Erythroblast (primary cell): Measurements from ENCODE around the gene UTP3.
"Not testable (repeated sequence)": the region's sequence is repeated elsewhere in the genome, so short reads cannot be mapped to it uniquely, and the experiment has no call there.

Source experiments
- DNase-seq, 2 experiments: peaks; one replicate each; lab custom pipeline; 2025; lab: John Stamatoyannopoulos, UW
- GATA1 ChIP-seq: IDR thresholded peaks from 2 replicates; pipeline ENCODE4 v1.6.1; 2011; ENCODE audit warnings: low read depth, mild to moderate bottlenecking, control low read depth, low read length, moderate library complexity
- POLR2A ChIP-seq: IDR thresholded peaks from 2 replicates; pipeline ENCODE4 v1.6.1; 2011; ENCODE audit warnings: mild to moderate bottlenecking, low read length

The UTP3 gene

DNA sequence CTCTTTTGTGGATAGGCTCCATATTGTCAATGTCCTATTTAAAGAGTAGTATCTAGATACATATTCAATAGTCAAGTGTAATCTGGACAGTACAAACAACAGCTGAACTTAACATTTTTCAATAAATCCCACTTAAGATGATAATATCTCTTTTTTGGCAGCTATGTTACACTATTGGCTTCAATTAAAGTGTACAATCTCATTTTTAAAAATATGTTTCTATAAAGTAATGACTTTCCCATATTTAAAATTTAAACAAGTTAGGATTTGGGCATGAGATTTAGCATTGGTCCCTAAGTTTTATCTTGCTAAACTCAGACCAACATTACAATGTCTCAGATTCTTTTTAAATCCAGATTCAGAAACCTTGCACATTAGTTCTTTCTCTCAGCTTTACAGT is 14.1 kb upstream of the UTP3 start:
- TF ChIP-seq GATA1 (no peak), POLR2A (no peak)
- DNase-seq, result no peak

DNA sequence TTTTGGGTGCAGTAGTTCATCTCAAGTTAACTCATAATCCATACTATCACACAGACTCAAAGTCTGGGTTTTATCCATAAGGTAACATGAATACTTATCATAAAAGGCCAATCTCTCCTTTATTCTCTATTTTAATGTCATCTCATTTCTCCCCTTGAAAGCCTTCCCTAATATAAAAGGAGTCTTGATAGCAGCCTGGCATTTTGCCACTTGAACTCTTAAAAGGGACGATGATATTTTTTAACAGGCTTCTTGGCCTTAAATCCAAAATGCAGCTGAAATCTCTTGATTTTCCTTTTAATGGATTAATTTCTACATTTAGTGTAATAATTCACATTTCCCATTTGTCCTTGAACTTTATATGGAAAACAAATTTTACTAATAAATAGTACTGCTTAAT is 13.6 kb upstream of the UTP3 start:
- no peak for TF ChIP-seq GATA1
- TF ChIP-seq POLR2A, result no peak
- no peak for DNase-seq

DNA sequence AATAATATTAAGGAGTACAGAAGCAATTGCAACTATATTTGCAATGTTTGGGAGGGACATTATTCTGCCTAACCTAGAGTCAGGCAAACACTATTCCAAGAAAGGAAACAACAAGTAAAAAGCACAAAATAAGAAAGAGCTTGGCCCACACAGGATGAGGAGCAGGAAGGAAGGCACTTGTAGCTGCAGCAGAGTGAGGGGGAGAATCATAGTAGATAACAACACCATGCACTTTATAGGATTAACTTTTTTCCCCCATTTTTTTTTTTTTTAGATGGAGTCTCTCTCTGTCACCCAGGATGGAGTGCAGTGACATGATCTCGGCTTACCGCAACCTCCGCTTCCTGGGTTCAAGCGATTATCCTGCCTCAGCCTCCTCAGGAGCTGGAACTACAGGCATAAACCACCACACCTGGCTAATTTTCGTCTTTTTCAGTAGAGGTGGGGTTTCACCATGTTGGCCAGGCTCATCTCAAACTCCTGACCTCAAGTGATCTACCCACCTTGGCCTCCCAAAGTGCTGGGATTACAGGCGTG is 11.7 kb upstream of the UTP3 start:
- no peak for TF ChIP-seq POLR2A
- DNase-seq, result no peak

DNA sequence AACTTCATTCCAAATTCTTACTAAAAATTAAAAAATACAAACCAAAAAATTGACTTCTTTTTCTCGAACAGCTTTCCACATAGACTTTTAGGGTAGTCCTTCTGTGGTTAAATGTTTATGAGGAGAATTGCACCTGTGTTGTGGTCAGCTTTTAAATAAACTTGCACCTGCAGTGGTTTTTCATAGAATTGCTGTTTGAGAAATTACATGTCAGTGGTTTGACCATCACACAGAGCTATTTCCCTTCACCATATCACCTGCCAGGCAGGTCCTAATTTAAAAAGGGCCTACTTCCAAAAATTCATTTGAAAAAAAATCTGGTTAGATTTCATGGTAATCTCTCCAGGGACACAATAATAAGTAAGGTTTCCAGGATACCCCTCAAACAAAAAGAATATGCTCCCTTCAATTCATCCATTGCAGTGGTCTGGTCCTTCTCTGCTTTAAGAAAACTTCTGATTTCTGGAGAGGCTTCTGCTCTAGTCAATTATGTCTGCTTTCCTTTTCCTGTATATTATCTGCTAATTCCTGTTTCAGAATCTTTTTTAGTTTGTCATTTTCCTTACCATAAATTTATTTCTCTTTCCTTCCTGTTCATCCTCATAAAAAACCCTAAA is 9.8 kb upstream of the UTP3 start:
- TF ChIP-seq GATA1 (no peak), POLR2A (no peak)

DNA sequence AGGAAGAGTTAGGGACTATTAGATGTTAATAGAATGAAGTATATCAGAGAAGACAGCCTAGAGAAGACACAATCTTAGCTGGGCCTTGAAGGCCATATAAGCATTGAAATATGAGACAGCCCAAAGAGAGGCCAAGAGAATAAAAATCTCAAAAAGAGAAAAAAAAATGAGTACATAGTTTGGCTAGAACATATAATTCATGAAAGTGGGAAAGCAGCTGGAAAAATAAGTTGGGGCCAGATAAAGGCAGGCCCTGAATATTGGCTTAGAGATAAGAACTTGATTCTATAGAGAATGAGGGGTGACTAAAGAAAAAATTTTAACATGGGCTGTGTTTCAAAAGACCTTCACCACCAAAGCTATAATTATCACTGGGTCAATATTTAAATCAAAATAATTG is 7.4 kb upstream of the UTP3 start:
- peak in 1 of 2 experiments; percentile 27 for DNase-seq
- TF ChIP-seq GATA1 (no peak), POLR2A (no peak)

More for the DNA sequence above, 9.8 kb upstream of the UTP3 start:
- no peak for DNase-seq

DNA sequence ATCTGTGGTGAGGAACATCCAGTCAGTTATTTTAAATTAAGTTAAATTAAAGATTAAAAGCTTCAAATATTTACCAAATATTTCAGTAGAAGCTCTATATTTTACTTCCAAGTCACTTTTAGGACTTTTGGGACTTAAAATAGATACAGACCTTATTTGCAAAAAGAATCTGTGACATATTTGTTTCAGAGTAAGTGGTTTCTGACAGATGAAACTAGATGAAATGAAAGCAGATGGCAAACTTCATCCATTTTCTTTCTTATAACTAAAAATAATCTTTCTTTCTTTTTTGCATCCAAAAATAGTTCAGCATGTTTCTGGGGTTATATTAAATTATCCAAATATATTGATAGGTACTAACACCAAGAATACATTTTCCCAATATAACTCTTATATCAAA is 6.6 kb upstream of the UTP3 start:
- no peak for TF ChIP-seq GATA1
- no peak for DNase-seq

DNA sequence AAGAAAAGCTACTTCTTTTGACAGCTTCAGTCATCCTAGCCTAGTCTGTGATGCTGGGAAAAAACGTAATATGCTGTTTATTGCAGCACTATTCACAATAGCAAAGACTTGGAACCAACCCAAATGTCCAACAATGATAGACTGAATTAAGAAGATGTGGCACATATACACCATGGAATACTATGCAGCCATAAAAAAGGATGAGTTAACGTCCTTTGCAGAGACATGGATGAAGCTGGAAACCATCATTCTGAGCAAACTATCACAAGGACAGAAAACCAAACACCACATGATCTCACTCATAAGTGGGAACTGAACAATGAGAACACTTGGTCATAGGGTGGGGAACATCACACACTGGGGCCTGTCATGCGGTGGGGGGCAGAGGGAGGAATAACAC is 6.2 kb upstream of the UTP3 start:
- not testable (repeated sequence) for DNase-seq

DNA sequence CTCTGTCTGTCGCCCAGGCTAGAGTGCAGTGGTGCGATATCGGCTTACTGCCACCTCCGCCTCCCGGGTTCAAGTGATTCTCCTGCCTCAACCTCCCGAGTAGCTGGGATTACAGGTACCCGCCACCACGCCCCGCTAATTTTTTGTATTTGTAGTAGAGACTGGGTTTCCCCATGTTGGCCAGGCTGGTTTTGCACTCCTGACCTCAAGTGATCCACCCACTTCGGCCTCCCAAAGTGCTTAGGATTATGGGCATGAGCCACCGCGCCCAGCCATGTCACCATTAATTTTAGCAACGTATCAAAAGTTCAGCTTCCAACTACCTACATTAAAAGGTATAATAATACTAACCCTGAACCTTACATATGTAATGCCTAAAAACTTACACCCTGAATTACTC is 940 bp upstream of the UTP3 start:
- TF ChIP-seq POLR2A, result no peak
- no peak for TF ChIP-seq GATA1
- peak in 1 of 2 experiments; percentile 38 for DNase-seq

DNA sequence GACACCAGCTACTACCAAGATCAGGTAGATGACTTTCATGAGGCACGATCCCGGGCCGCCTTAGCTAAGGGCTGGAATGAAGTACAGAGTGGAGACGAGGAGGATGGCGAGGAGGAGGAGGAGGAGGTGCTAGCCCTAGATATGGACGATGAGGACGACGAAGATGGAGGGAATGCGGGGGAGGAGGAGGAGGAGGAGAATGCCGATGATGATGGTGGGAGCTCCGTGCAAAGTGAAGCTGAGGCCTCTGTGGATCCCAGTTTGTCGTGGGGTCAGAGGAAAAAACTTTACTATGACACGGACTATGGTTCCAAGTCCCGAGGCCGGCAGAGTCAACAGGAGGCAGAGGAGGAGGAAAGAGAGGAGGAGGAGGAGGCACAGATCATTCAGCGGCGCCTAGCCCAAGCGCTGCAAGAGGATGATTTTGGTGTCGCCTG is 481 bp downstream of the UTP3 start:
- DNase-seq, result peak in 1 of 2 experiments; percentile 37
- TF ChIP-seq GATA1 (no peak), POLR2A (no peak)

DNA sequence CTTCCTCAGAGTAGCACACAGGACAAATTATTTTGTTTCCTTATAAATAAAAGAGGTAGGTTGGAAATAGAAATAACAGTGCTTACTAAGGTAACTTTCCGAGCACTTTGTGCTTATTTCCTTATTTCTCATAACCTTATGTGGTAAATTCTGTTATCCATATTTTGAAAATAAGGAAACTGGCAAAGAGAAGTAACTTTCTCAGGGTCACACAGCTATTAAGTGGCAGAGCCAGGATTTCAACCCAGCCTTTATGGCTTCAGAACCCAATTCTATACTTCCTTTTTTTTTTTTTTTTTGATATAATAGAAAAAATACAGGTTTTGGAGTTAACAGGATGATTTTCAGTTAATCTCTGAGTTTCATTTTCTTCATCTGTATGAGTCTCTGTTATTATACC is 3.3 kb downstream of the UTP3 start:
- no peak for DNase-seq
- TF ChIP-seq GATA1, result no peak
- TF ChIP-seq POLR2A, result no peak

DNA sequence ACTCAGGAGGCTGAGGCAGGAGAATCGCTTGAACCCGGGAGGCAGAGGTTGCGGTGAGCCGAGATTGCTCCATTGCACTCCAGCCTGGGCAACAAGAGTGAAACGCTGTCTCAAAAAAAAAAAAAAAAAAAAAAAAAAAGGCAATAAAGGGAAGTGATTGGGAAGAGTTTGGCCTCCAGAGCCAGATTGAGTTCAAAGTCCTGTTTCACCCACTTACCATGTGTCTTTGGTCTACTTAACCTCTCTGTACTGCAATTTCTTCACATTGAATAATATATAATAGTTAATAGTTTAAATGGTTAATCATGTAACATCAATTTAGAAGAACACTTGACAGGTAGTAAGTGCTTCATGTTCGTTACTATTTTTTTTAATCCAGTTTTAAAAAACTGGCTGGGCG is 6.3 kb downstream of the UTP3 start:
- DNase-seq, result not testable (repeated sequence)

DNA sequence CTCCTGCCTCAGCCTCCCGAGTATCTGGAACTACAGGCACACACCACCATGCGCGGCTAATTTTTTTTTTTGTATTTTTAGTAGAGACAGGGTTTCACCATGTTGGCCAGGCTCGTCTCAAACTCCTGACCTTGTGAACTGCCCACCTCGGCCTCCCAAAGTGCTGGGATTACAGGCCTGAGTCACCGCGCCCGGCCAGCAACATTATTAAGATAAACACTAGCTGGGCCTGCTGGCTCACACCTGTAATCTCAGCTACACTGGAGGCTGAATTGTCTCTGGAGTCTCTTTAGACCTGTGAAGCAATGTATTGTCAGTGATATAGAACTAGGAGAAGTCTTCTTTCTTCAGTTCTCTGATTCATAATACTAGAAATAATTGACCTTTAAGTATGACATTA is 10.1 kb downstream of the UTP3 start:
- not testable (repeated sequence) for DNase-seq

DNA sequence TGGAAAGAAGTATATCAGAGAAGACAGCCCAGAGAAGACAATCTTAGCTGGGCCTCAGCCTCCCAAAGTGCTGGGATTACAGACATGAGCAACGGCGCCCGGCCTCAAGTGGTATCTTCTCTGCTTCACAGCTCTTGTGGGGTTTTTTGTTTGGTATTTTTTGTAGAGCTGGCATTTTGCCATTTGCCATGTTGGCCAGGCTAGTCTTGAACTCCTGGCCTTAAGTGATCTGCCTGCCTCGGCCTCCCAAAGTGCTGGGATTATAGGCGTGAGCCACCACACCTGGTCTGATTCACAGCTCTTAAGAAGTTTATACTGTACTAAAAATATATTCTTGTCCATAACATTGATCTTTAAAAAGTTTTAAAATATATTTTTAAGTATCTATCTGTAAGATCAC is 12.4 kb downstream of the UTP3 start:
- TF ChIP-seq POLR2A (no peak), GATA1 (no peak)
- no peak for DNase-seq

DNA sequence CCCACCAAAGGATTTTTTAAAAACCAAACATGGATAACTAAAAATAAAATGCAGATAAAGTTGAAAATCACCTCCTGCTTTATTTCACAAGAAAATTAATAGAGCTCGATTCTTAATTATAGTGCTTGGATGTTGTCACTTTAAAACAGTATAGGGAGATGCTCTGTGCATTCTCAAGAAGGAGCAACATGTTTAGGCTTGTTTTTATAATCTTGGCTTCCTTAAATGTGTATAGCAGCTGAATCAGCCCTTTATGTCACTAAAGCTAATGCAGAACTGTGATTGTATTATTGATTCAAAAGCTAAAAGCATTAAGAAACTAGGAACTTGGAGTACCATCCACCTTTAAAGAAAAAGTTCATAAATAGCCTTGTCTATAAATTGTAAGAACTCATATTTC is 12.9 kb downstream of the UTP3 start:
- no peak for TF ChIP-seq GATA1
- no peak for TF ChIP-seq POLR2A
- no peak for DNase-seq

DNA sequence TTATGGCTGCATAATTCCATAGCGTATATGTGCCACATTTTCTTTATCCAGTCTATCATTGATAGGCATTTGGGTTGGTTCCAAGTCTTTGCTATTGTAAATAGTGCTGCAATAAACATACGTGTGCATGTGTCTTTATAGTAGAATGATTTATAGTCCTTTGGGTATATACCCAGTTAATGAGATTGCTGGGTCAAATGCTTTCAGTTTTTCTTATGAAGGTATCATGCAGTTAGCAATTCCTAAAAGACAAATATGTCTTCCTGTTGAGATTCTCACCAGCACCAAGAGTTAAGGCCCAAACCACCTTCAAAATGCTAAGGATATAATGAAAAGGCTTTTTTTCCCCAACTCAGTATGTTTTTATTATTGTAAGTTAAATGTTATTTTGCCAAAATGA is 14.3 kb downstream of the UTP3 start:
- DNase-seq, result not testable (repeated sequence)

DNA sequence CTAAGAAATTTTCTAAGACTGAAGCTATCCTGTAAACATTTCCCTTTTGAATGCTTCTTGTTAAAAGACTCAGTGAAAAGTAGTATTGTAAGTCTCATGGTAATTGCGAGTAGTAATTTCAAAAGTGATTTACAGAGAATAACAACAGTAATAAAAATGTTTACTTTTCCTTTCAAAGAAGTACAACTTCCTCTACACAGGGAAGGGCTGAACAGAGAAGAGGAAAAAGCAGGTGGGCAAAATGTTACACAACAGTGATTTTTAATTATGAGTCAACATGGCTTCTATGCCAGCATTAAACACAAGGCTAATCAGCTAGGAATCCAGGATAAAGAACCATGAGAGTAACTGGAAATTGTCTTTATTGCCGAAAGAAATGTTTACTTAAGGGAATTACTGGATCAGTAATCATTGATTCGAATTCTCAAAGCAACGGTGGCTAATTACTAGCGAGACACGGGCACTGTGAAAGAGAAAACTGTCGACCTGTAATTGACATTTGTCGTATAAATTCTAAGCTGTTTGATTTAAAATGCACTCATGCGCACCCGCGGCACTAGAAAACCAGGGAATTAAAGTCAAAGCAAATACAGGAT is 15.4 kb downstream of the UTP3 start:
- no peak for TF ChIP-seq GATA1
- TF ChIP-seq POLR2A, result no peak
- DNase-seq, result peak in 1 of 2 experiments; percentile 33
